DLD1 (cell line): Measurements from ENCODE around the gene TRIM17.

Source experiments
- in situ Hi-C: cut with HindIII; loops from 2 replicates; pipeline ENCODE4 v1.10.0; 2017; ENCODE audit warnings: low sequenced_read_pairs

The TRIM17 gene

GRCh38 chr1:228416217-228416933, at the start of gene TRIM17:
Gene TRIM17, minus strand, starts transcription at chr1:228416861. Its CDS starts 1,789 bp downstream, at chr1:228415072.
- in situ Hi-C loops: no loop called here

- in situ Hi-C loops: no loop called here
Measured at GRCh38 chr1:228465571-228466146, 49.0 kb upstream of the TRIM17 start.

GRCh38 chr1:228465141-228465540, 48.5 kb upstream of the TRIM17 start:
- in situ Hi-C loops: no loop called here

DNA sequence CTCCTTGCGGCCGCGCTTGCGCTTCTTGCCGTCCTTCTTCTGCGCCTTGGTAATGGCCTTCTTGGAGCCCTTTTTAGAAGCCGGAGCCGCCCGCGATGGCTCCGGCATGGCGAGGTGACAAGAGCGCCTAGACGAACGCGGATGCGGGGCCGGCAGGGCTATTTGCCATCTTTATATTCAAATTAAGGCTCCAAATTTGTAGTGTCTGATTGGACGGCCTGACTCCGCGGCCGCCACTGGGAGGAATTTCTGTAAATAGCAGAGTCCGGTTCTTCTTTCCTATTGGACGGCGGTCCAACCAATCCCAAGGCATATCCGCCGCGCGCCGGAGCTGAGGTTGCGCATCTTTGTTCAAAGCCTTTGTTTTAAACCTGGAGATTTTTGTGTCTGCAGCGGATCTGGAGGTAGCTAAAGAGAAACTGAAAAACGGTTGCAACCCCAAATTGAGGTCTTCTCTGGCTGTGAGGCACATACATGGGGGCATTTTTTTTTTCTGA, 47.9 kb upstream of the TRIM17 start:
- in situ Hi-C loops: no loop called here

DNA sequence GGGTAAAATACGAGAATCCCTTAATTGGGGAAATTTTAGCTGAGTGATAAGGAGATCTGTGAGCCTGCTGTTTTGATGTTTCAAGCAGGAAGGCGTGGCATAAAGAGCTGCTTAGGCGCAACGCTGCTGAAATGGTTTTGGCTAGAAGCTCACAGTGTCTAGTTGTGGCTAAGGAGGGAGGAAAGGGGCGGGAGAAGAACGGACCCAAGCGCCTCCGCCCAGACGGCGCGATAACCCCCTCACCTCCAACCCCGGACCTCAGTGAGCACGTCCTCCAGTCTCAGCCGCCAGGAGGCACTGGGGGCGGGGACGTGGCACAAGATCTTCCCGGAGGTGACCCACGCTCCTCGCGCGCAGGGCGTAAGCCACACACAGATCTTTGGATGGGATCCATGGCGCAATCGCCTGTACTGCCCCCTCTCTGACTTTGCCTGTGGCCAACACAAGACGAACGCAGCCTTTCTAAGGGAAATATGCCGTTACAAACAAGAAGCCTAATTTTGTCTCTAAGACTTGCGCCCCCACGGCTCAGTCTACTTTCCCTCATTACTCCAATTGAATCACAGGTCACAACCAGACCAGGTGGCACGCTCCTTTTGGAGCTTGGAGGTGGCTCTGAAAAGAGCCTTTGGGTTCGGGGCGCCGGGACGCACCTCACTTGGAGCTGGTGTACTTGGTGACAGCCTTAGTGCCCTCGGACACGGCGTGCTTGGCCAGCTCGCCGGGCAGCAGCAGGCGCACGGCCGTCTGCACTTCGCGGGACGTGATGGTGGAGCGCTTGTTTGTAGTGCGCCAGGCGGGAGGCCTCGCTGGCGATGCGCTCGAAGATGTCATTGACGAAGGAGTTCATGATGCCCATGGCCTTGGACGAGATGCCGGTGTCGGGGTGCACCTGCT, 47.1 kb upstream of the TRIM17 start:
- in situ Hi-C loops: no loop called here

GRCh38 chr1:228463009-228463558, 46.4 kb upstream of the TRIM17 start:
- in situ Hi-C loops: no loop called here

- in situ Hi-C loops: no loop called here
Measured at GRCh38 chr1:228462560-228462959, 45.9 kb upstream of the TRIM17 start.

GRCh38 chr1:228460821-228461220, 44.2 kb upstream of the TRIM17 start:
- in situ Hi-C loops: no loop called here

- in situ Hi-C loops: no loop called here
Measured at GRCh38 chr1:228459091-228459993, 42.7 kb upstream of the TRIM17 start.

DNA sequence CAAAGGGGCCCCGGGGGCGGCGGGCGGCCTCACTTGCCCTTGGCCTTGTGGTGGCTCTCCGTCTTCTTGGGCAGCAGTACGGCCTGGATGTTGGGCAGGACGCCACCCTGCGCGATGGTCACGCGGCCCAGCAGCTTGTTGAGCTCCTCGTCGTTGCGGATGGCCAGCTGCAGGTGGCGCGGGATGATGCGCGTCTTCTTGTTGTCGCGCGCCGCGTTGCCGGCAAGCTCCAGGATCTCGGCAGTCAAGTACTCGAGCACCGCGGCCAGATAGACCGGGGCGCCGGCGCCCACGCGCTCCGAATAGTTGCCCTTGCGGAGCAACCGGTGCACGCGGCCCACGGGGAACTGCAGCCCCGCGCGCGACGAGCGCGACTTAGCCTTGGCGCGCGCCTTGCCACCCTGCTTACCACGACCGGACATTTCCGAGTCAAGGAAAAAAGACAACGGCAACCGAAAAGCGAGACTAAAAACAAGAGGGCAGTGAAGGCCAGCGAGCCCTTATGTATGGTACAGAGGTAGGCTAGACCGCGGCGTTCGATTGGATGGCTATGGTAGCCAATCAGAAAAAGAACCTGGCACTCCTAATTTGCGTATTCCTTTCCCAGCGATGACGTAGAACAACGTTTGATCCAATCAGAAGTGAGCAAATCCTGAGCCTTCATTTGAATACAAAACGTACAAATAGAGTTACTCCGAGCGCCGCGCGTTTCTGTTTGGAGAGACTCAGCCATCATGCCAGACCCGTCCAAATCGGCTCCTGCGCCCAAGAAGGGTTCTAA, 40.9 kb upstream of the TRIM17 start:
- in situ Hi-C loops: no loop called here

GRCh38 chr1:228457017-228457395, 40.3 kb upstream of the TRIM17 start:
- in situ Hi-C loops: no loop called here

DNA sequence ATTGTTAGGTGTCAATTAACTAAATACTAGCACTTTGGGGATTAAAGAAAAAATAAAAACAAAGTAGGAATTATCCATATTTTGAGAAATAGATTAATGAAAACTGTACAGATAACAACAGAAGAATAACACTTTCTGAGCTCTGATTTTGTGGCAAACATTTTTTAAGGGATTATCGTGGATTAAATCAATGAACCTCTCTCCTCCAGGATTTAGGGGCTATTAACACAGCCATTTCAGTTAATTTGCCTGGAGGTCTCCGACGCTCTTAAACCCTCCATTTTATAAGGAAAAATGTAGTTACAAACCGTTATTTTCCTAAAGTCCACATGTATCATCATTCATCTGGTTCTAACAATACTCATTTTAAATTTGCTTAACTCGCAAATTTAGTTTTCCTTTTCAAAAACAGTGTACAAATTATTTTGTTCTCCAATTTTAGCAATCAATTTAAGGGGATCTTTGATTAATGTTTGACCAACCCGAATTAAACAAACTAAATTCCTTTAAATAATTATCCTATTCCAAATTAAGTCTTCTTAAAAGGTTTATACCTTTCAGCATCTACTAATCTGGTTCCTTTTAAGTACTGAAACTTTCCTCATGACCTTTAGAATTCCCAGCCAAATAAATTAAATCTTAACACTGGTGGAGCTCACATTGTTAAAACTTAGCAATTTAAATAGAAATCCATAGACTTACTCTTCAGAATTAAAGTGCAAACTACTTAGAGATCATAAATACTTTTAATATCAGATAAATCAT, 39.8 kb upstream of the TRIM17 start:
- in situ Hi-C loops: no loop called here

DNA sequence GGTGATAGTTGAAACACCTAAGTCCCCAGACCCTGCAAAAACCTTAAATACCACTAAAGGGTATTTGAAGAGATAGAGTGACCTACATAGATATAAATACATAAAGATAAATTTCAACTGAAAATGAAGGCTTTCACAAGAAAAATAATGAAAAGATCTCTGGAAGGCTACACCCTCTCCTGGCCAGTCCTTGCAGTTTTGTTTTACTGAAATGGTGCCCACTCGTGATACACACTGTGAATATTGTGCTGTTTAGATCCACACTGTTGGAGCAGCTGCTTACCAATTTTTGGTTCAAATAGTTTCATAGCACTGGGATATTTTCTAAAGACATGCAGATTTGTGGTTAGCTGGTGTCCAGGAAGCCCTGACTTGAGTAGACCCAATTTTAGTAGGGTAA, 39.1 kb upstream of the TRIM17 start:
- in situ Hi-C loops: no loop called here

- in situ Hi-C loops: no loop called here
Measured at GRCh38 chr1:228454238-228454637, 37.6 kb upstream of the TRIM17 start.

DNA sequence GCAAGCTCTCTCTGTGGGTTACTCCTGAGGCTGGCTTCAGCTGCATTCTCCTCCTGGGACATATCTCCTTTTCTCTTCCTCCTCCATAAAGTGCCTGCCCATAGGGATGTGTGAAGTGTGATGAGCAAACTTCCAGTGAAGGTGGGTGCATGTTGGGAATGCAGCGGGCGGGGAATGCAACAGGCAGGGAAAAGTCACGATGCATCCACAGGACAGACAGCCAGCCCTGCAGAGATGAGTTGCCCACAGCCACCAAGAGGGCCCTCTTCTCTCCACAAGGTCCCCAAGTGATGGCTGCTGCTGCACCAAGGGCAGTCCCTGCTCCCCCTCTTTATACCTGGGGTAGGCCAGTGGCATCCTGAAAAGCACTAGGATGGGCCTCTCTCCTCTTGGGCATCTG, 37.0 kb upstream of the TRIM17 start:
- in situ Hi-C loops: no loop called here

DNA sequence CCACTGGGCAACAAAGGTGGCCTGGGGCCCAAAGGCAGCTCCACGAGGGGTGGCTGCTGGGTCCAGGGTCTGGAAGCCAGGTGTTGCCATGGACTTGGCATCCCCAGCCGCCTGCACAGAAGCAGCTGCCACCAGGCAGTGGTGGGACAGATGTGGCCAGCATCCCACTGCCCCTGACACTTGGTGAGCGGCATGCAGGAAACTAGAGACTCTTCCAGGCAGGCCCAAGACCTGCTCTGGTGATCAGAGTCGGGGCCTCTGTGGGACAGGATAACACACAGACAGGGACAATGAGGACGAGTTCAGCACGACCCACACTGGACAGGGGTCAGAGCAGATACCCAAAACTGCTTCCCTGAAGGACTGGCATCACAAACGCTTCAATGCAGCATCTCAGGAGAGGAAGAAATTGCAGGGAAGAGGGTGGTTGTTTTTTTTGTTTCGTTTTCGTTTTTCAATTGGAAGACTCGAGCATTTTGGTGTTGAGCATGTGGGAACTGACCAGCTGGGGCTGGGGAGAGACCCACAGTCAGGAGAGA, 36.4 kb upstream of the TRIM17 start:
- in situ Hi-C loops: no loop called here

DNA sequence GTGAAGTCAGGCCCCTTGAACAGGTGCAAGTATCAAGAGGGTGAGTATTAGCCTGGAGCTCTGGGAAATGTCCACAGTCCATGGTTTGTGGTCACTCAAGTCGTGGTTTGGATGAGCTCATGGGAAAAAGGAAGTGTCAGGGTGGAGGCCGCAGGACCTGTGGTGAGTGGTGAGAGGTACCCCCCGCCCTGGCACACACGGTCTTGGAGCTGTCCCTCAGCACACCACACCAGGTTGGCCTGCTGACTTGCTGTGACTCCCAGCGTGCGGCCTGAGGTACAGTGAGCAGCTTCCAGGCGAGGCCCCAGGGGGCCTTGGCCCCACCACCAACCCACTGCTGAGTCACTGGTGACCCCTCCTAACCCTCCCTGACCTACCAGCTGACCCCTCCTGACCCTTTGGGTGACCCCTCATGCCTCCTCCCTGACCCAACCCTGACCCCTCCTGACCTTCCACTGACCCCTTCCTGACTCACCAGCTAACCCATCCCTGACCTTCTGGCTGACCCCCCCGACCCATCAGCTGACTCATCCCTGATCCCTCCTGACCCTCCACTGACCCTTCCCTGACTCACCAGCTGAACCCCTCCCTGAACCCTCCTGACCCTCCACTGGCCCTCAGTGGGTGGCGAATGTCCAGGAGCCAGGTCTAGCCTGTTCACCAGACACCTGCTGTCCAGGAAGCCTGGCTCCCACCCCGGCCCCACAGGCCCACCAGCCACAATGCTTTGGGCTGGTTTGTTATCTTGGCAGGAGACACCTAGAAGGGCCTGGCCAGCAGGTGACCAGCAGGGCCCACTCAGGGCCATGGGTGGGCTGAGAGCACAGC, 35.7 kb upstream of the TRIM17 start:
- in situ Hi-C loops: no loop called here

GRCh38 chr1:228450200-228450599, 33.5 kb upstream of the TRIM17 start:
- in situ Hi-C loops: no loop called here
